ENCODE results near the gene ATP2B2. TPM values are rescaled to one million over a fixed set of nuclear protein-coding genes. Genes with fewer than 3 reads are reported as not detected.

Gene ATP2B2
- total and polyA plus RNA-seq, 12 donors, result 0.37 to 3.0 (median 1.6) TPM

DNA sequence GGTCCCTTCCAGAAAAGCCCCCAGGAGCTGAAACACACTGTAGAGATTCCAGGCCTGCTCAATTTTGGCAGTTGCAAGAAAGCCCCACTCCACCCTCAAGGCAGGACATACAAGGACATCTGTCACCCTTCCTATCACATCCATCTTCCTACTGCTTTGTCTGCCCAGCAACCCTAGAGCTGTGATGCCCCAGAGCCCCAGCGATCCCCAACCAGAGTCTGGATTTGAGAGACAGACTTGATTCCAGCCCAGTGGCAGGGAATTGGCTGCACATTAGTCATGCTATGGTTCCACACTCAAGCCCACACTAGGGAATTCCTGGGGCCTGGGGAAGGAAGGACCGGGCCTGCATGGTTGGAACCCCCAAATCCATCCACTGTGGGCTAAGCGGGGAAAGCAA lies 56.8 kb downstream of the ATP2B2 start:
- Histone ChIP-seq H3K27me3 (no peaks in the 10 kb centered on the region), H3K27ac (no peak overlapping the region), H3K4me3 (no peak overlapping the region), H3K9me3 (replicated peaks in 1 of 3) (no peaks in the 10 kb centered on the region), H3K4me1 (replicated peaks in 1 of 2) (no peaks in the 10 kb centered on the region), H3K36me3 (replicated peaks in 1 of 2) (no peaks in the 10 kb centered on the region)
- intact Hi-C loops (cut with DNase I), result no loop called here
- 90 to 92% (median 90%) methylated on average over 3 of the region's 3 CpGs; no CpG with 5 or more reads in 1 of the 4 donors for WGBS, 4 donors
- no peak for DNase-seq
- no peak for TF ChIP-seq POLR2A (IDR thresholded peaks at IDR 0.05)
- TF ChIP-seq, protein P1, sequence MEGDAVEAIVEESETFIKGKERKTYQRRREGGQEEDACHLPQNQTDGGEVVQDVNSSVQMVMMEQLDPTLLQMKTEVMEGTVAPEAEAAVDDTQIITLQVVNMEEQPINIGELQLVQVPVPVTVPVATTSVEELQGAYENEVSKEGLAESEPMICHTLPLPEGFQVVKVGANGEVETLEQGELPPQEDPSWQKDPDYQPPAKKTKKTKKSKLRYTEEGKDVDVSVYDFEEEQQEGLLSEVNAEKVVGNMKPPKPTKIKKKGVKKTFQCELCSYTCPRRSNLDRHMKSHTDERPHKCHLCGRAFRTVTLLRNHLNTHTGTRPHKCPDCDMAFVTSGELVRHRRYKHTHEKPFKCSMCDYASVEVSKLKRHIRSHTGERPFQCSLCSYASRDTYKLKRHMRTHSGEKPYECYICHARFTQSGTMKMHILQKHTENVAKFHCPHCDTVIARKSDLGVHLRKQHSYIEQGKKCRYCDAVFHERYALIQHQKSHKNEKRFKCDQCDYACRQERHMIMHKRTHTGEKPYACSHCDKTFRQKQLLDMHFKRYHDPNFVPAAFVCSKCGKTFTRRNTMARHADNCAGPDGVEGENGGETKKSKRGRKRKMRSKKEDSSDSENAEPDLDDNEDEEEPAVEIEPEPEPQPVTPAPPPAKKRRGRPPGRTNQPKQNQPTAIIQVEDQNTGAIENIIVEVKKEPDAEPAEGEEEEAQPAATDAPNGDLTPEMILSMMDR (IDR thresholded peaks at IDR 0.05), result no peak

DNA sequence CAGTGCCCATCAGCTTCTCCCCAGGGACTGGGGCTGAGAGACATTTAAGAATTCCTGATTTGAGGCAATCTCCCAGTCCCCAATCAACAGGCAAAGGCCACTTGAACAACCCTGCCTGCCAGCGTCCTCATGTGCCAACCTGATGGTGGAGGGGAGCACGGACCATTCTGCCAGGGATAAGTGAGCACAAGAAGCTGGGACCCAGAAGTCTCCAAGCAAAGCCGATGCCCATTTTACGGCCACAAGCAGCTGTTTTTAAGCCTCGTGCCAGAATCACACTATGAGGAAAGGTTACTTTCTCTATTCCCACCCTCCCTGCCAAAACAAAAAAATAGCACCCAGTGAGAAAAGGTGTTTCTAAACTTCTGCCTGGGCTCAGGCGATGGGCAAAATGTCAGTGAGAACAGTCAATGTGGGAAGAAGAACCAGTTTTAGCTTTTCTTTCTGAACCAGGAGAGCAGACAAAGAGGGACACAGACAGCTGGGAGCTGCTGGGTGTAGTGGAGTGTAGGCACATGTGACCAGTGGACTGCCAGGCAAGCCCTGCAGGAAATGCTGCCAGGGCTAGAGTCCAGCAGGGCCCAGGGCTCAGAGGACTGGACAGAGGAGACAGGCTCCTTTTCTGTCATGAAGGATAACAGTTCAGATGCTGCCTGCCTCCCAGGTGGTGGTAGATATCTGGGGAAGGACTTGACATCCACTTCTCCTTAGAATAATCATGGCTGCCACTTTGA lies 57.7 kb downstream of the ATP2B2 start:
- no peak for DNase-seq
- no peaks in the 10 kb centered on the region for H3K4me1 ChIP-seq (replicated peaks in 1 of 2)
- TF ChIP-seq POLR2A (IDR thresholded peaks at IDR 0.05), result no peak
- TF ChIP-seq, protein P1 (IDR thresholded peaks at IDR 0.05), result no peak
- WGBS, 4 donors, result 69 to 83% (median 80%) methylated on average over 6 of the region's 6 CpGs
- H3K27ac ChIP-seq, result no peak overlapping the region
- intact Hi-C loops (cut with DNase I), result no loop called here
- no peak overlapping the region for H3K4me3 ChIP-seq
- H3K36me3 ChIP-seq (replicated peaks in 1 of 2), result no peaks in the 10 kb centered on the region
- H3K9me3 ChIP-seq (replicated peaks in 1 of 3), result no peaks in the 10 kb centered on the region
- no peaks in the 10 kb centered on the region for H3K27me3 ChIP-seq

DNA sequence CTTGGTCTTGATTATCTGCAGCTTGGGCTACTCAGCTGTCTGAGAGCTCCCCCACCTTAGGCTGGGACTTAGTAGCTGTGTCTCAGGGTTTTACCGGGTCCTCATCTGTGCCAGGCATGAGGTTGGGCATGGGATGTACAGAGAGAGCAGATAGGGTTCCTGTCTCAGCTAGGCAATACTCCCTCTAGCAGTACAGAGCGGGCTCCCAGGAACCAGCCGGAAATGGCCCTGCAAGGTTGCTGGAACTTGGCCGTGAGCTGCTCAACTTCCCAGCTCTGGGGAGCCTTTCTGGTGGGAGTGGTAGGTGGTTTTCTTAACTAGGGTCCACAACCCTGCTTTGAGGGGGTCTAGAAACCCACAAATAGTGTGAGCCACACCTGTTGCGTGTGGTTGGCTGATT lies 58.3 kb downstream of the ATP2B2 start:
- Histone ChIP-seq H3K9me3 (replicated peaks in 1 of 3) (no peaks in the 10 kb centered on the region), H3K4me3 (no peak overlapping the region), H3K27me3 (no peaks in the 10 kb centered on the region), H3K4me1 (replicated peaks in 1 of 2) (no peaks in the 10 kb centered on the region), H3K27ac (no peak overlapping the region), H3K36me3 (replicated peaks in 1 of 2) (no peaks in the 10 kb centered on the region)
- no peak for DNase-seq
- TF ChIP-seq, protein P1 (IDR thresholded peaks at IDR 0.05), result no peak
- no peak for TF ChIP-seq POLR2A (IDR thresholded peaks at IDR 0.05)
- intact Hi-C loops (cut with DNase I), result no loop called here
- 79 to 96% (median 92%) methylated on average over 2 to 5 of the region's 5 CpGs for WGBS, 4 donors

DNA sequence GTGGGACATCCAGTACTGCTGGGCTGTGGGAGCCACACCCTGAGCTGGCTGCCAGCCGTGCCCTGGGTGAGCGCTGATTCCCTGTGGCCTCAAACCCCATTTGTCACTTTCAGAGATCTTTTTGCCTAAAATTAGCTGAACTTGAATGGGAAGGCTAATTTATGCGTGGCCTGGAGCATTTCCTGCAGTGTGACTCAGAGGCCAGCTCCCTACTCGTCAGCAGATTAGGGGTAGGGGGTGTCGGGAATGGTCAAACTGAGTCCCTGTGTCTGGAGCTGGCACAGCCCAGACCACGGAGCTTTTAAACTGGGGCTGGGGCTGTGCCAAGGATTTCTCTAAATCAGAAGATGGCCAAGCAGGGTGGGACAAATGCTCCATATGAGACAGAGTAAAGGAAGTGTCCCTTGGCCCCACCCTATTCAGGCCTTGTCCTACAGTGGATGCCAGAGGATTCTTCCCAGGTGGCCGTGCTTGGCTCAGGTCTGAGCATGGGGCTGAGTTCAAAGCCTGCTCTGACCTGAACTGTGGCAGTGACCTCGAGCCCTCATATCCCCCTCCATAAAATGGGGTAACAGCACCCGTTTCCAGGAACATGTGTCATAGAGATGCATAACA lies 59.7 kb downstream of the ATP2B2 start:
- H3K4me3 ChIP-seq, result no peak overlapping the region
- H3K4me1 ChIP-seq (replicated peaks in 1 of 2), result no peaks in the 10 kb centered on the region
- 37 to 52% (median 42%) methylated on average over 7 to 9 of the region's 9 CpGs for WGBS, 4 donors
- intact Hi-C loops (cut with DNase I), result no loop called here
- DNase-seq, result peak in 1 of 7 donors; percentile 42
- no peak overlapping the region for H3K27ac ChIP-seq
- no peaks in the 10 kb centered on the region for H3K27me3 ChIP-seq
- H3K9me3 ChIP-seq (replicated peaks in 1 of 3), result no peaks in the 10 kb centered on the region
- no peak for TF ChIP-seq POLR2A (IDR thresholded peaks at IDR 0.05)
- TF ChIP-seq, protein P1 (IDR thresholded peaks at IDR 0.05), result no peak
- H3K36me3 ChIP-seq (replicated peaks in 1 of 2), result no peaks in the 10 kb centered on the region
